GM12892 (cell line): Measurements from ENCODE around the gene PIGZ.

Source experiments
- POLR2A ChIP-seq: IDR thresholded peaks from 2 replicates; pipeline ENCODE4 v1.6.1; 2011; ENCODE audit warnings: low read depth, low read length, control low read depth
- TAF1 ChIP-seq: IDR thresholded peaks from 2 replicates; pipeline ENCODE4 v1.6.1; 2011; ENCODE audit warnings: low read depth, mild to moderate bottlenecking, control low read depth, low read length, borderline replicate concordance

- no peak for TF ChIP-seq POLR2A
- no peak for TF ChIP-seq TAF1
Measured at GRCh38 chr3:196916995-196917394, 51.6 kb downstream of the PIGZ start.
